Fibroblast of the conjunctiva (primary cell): ENCODE results near the gene CMTR1.
"Not testable (repeated sequence)": the region's sequence is repeated elsewhere in the genome, so short reads cannot be mapped to it uniquely, and the experiment has no call there.

Experiments used
- DNase-seq: peaks from one replicate; pipeline ENCODE4 v3.0.0-alpha.2; 2010; ENCODE audit warnings: low read depth

CMTR1 gene

GRCh38 chr6:37432916-37433656 is at the start of gene CMTR1:
CMTR1 (plus strand) TSS chr6:37433221; CDS start chr6:37435630, 2,409 bp downstream.
- peak; percentile 70 for DNase-seq

- DNase-seq, result no peak
These were observed 44.4 kb upstream of the CMTR1 start for GRCh38 chr6:37388578-37388977.

GRCh38 chr6:37389857-37390256 is 43.2 kb upstream of the CMTR1 start:
- DNase-seq, result no peak

GRCh38 chr6:37391120-37391519 is 41.9 kb upstream of the CMTR1 start:
- no peak for DNase-seq

GRCh38 chr6:37392821-37393220 is 40.2 kb upstream of the CMTR1 start:
- DNase-seq, result no peak

- no peak for DNase-seq
These were observed 39.6 kb upstream of the CMTR1 start for GRCh38 chr6:37393381-37393929.

GRCh38 chr6:37396571-37397180 is 36.3 kb upstream of the CMTR1 start:
- DNase-seq, result no peak

- no peak for DNase-seq
These were observed 33.9 kb upstream of the CMTR1 start for GRCh38 chr6:37399131-37399530.

- no peak for DNase-seq
These were observed 33.1 kb upstream of the CMTR1 start for GRCh38 chr6:37399795-37400490.

GRCh38 chr6:37401658-37402057 is 31.4 kb upstream of the CMTR1 start:
- DNase-seq, result not testable (repeated sequence)

GRCh38 chr6:37406726-37407341 is 26.2 kb upstream of the CMTR1 start:
- DNase-seq, result no peak

GRCh38 chr6:37407948-37408347 is 25.1 kb upstream of the CMTR1 start:
- DNase-seq, result no peak

- no peak for DNase-seq
These were observed 23.5 kb upstream of the CMTR1 start for GRCh38 chr6:37409501-37409900.

GRCh38 chr6:37417393-37417792 is 15.6 kb upstream of the CMTR1 start:
- DNase-seq, result no peak

- no peak for DNase-seq
These were observed 14.3 kb upstream of the CMTR1 start for GRCh38 chr6:37418722-37419121.

GRCh38 chr6:37426058-37426944 is 6.7 kb upstream of the CMTR1 start:
- no peak for DNase-seq

GRCh38 chr6:37426945-37427510 is 6.0 kb upstream of the CMTR1 start:
- DNase-seq, result no peak

GRCh38 chr6:37429352-37429750 is 3.7 kb upstream of the CMTR1 start:
- DNase-seq, result no peak

GRCh38 chr6:37432590-37432915 is 468 bp upstream of the CMTR1 start:
- no peak for DNase-seq

- DNase-seq, result no peak
These were observed 743 bp downstream of the CMTR1 start for GRCh38 chr6:37433657-37434271.

GRCh38 chr6:37435373-37435772 is 2.4 kb downstream of the CMTR1 start:
- DNase-seq, result no peak
